H54 (cell line): Measurements from ENCODE around the gene ARHGAP11B.
"Not testable (repeated sequence)": the region's sequence is repeated elsewhere in the genome, so short reads cannot be mapped to it uniquely, and the experiment has no call there.

Source experiments
- DNase-seq: peaks from one replicate; pipeline ENCODE4 v3.0.0; 2011; ENCODE audit warnings: low spot score, mixed read lengths; ENCODE audit not compliant: insufficient read length
- FAIRE-seq: peaks from 3 replicates; lab custom pipeline; 2011; peaks lifted over from hg19 to GRCh38; lab: Jason Lieb, UNC
- POLR2A ChIP-seq: IDR thresholded peaks from 2 replicates; pipeline ENCODE4 v1.6.1; 2011; ENCODE audit warnings: low read depth, mild to moderate bottlenecking, low read length

The ARHGAP11B gene

GRCh38 chr15:30625436-30626193 is at the start of gene ARHGAP11B:
ARHGAP11B (plus strand) TSS chr15:30626128.
- 0 out of 2 replicates have a peak, but pooled peaks have one; percentile 10 for TF ChIP-seq POLR2A
- FAIRE-seq, result peak; percentile 95
- DNase-seq, result peak; percentile 40

DNA sequence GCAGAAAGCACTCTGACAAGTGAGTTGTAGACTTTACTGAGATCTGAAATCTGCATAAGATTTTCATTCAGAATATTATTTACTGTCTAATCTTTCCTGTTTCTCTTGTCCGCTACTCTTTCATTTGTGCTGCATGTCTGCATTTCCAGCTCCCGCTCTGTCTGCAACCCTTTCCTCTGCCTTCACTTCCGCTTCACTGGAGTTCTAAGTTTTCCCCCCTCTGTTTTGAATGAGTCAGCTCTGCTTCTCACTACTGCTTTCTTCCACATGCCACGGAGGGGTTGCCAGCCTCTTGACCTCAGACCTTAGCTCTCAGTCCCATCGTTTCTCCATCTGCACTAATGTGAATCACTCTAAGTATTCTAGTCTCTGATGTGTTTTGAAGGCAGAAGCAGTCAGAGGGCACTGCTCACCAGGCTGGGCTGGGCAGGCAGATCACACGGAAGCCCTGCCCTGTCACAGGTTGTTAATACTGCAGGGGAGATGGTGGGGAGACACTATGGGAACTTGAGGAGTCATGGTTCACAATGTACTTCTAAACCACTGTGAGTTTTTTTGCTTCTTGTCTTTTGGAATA is 46.4 kb upstream of the ARHGAP11B start:
- DNase-seq, FAIRE-seq: not testable (repeated sequence)

GRCh38 chr15:30580716-30581115 is 45.2 kb upstream of the ARHGAP11B start:
- not testable (repeated sequence) for DNase-seq, FAIRE-seq

GRCh38 chr15:30598953-30599352 is 27.0 kb upstream of the ARHGAP11B start:
- DNase-seq, FAIRE-seq: not testable (repeated sequence)

DNA sequence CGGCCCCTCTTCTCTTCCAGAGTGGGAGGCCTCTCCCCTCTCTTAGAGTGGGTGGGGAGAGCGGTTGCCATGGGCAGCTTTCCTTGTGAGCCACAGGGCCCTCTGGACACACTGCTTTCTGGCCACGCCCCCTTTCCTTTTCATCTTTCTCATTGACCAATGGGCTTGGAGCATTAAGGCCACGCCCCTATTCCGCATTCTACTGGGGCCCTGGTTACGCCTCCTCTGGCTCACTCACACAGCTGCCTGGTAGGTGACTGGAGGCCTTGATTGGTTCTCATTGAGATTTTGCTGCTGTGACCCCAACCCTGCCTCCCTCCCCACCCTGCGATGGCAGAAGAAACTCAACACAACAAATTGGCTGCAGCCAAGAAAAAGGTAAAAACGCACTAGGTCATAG is 22.1 kb upstream of the ARHGAP11B start, which contains the start of gene GOLGA8H:
GOLGA8H (plus strand) TSS at position 233 of the 400 bp plus-strand sequence; CDS start at position 331, 98 bp downstream.
- not testable (repeated sequence) for FAIRE-seq, DNase-seq

DNA sequence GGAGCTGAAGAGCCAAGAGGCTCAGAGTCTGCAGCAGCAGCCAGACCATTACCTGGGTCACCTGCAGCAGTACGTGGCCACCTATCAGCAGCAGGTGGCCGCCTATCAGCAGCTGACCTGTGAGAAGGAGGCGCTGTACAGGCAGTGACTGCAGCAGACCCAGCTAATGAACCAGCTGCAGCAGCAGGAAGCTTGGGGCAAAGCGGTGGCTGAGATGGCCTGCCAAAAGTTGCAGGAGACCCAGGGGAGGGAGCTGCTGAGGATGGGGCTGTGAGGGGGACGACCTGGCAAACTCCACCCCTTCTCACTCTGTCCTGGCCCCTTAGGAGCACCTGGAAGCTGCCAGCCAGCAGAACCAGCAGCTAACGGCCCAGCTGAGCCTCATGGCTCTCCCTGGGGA is 13.7 kb upstream of the ARHGAP11B start:
- not testable (repeated sequence) for FAIRE-seq, DNase-seq

DNA sequence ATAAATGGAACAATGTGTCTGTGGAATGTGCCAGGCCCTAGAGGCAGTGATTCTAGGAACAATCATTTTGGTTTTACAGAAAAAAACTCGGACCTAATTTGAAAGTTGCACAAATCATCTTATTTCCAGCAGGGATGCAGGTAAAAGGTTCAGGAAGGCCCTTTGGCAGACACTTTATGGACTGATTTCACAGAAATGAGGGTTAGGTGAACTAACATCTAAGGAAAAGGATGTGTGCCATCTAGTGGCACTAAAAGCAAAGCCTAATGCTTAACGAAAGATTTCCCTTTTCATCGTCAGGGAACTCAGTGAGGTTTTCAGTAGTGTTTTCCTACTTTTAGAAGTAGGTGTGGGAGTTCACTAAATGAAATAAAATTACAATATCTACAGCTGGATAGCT is 4.6 kb upstream of the ARHGAP11B start:
- DNase-seq, result not testable (repeated sequence)
- FAIRE-seq, result peak; percentile 91

GRCh38 chr15:30626194-30626565 is 252 bp downstream of the ARHGAP11B start:
- not testable (repeated sequence) for DNase-seq, FAIRE-seq

GRCh38 chr15:30626632-30627031 is 704 bp downstream of the ARHGAP11B start:
- FAIRE-seq, DNase-seq: not testable (repeated sequence)

DNA sequence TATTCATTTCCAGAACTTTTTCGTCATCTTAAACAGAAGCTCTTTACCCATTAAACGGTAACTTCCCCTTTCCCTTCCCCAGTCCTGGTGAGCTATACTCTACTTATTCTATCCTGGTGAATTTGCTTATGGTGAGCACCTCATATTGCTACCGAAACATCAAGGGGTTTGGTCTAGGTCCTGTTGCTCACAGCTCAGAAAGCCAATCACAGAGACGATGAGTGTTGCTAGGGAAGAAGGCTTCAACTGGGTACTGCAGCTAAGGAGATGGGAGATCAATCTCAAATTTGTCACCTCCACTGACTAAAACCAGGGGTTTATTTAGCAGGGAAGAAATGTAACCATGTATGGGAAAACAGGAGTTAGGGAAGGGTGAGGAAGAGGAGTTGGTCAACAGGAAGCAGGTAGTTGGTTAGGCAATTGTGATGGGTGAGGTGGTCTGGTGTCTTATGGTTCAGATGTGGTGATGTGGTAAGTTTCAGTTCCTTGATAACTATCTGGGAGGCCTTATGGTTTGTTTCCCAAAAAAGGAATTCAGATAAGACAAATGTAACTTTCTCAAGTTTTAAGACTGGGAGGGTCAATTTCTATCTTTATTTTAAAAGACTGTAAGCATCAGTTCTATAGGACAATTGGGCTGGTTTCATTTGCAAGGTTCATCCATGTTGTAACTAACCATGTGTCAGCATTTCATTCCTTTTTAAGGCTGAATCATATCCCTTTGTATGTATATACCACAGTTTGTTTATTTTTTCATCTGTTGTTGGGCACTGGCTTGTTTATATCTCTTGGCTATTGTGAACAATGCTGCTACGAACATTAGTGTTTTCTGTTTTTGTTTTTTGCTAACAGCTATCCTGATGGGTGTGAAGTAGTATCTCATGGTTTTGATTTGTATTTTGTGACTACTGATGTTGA is 24.3 kb downstream of the ARHGAP11B start:
- TF ChIP-seq POLR2A, result no peak
- DNase-seq (no peak), FAIRE-seq (peak; percentile 76)

DNA sequence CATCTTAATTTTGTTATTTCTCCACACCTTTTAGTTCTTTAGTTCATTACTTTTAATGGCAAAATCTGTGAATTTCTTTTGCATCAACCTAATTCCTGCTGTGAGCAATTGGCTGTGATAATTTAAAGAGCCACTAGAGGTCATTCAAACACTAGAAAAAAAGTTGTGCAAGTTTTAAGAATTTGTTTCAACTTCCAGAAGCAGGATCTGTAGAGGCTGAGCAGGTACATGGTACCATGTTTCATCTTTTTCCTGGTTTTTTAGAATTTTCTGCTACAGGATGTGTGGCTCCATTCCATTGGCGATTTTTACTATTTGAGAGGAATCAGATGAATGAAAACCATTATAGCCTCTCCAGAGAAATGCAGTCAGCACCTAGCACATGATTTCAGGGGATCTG is 35.2 kb downstream of the ARHGAP11B start:
- FAIRE-seq, result peak; percentile 30
- not testable (repeated sequence) for DNase-seq

- DNase-seq, FAIRE-seq: not testable (repeated sequence)
These were observed 43.7 kb downstream of the ARHGAP11B start for GRCh38 chr15:30669621-30670020.

DNA sequence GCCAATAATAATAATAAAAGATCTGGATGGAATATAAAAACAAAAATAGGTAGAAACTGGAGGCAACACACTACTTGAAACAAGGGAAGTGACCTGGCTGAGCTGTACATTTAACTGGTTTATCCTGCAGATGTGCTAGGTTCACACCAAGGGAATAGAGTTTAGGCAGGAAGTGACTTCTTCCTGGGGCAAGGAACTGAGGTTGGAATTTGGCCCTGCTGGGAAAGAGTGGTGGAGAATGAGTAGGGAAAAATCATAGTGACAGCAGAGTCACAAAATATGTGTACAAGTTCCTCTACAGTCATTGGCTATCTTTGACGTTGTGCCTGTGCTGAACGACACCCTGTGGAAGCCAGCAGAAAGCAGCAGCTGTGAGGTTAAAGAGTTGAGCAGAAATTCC is 44.1 kb downstream of the ARHGAP11B start:
- TF ChIP-seq POLR2A, result no peak
- DNase-seq (no peak), FAIRE-seq (peak; percentile 64)

DNA sequence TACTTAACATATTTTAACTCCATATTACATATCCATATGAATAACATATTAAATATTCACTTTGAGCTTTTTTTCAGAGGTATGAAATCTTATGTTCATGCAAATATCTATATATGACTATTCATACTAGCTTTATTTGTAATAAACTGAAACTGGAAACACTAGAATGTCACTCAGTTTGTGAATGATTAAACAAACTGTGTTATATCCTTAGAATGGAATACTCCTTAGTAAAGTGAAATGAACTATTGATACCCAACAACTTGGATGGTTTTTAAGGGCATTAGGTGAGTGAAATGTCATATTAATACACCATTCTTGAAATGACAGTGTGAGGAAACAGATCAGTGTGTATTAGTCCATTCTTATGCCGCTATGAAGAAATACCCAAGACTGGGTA is 45.4 kb downstream of the ARHGAP11B start:
- DNase-seq, result no peak
- no peak for FAIRE-seq
- no peak for TF ChIP-seq POLR2A
